ENCODE measurements around the gene GNB2. TPM values are rescaled to one million over a fixed set of nuclear protein-coding genes. Genes with fewer than 3 reads are reported as not detected.
A peak's percentile ranks its signal among the peaks of the same experiment; 100 is the strongest.

GNB2 gene
- total and polyA plus RNA-seq, 2 of the 8 experiments (the other 6 are each of a cell fraction or from before 2014, with no cell fraction given), result 157 to 260 TPM

DNA sequence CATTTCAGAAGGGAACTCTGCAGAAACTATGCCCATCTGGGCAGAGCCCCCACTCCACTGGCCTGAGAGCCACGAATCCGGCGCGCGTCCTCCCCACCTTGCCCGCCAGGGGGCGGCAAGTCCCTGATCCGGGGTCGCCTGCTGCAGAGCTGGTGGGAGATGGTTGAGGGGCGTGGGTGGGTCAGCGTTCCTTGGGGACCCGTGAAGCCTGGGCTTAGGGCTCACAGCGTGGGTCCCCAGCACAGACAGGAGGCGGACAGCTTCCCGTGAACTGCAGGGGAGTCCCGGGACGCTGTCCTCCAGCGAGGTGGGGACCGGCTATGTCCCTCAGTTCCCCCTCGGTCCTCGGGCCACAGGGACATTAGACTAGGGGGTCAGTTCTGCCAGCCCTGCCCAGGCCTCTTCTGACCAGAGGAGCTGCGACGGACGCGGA, 31.8 kb downstream of the GNB2 start (continued):
- TF ChIP-seq KDM4A (IDR thresholded peaks at IDR 0.05; ENCODE audit: low read depth, low read length, severe bottlenecking) (no peak), BACH1 (IDR thresholded peaks at IDR 0.05; ENCODE audit: low read length) (peak; percentile 66), ASH2L (IDR thresholded peaks at IDR 0.05; ENCODE audit: low read length) (peak; percentile 3), MAFK (IDR thresholded peaks at IDR 0.05; ENCODE audit: low read depth, low read length) (no peak), GTF2F1 (IDR thresholded peaks at IDR 0.05; ENCODE audit: borderline replicate concordance, low read depth, low read length) (no peak), CREB1 (IDR thresholded peaks at IDR 0.05) (peak; percentile 60; the same call in 1 of the 2 replicates), MAX (IDR thresholded peaks at IDR 0.05) (peak; percentile 68), EP300 (IDR thresholded peaks at IDR 0.05; ENCODE audit: borderline replicate concordance in 1 of 2, low read depth in 2 of 2, low read length in 2 of 2) (no peak), TAF7 (optimal IDR thresholded peaks at IDR 0.05; ENCODE audit: borderline replicate concordance, low read depth, low read length) (peak; percentile 42), EGR1 (IDR thresholded peaks at IDR 0.05; ENCODE audit: borderline replicate concordance, low read depth, low read length) (peak; percentile 63; the same call in 1 of the 2 replicates), TBP (IDR thresholded peaks at IDR 0.05; ENCODE audit: low read depth, low read length) (peak; percentile 44; the same call in 1 of the 2 replicates), BRCA1 (IDR thresholded peaks at IDR 0.05; ENCODE audit: low read depth, low read length) (no peak), CTCF (IDR thresholded peaks at IDR 0.05; ENCODE audit: control extremely low read depth in 1 of 3, insufficient read depth in 1 of 3, low read depth in 1 of 3, low read length in 3 of 3) (peak; percentile 90 to 94 (median 91)), NRF1 (IDR thresholded peaks at IDR 0.05; ENCODE audit: low read depth, low read length) (no peak), RBBP5 (IDR thresholded peaks at IDR 0.05; ENCODE audit: borderline replicate concordance, low read depth, low read length) (no peak)
